MM.1S (cell line): ENCODE data around the gene ACTG1.
A peak's percentile ranks its signal among the peaks of the same experiment; 100 is the strongest.

ENCODE experiments used
- EZH2 ChIP-seq: fragments of 300-600 bp; sonication (generic); optimal IDR thresholded peaks from 2 replicates; pipeline ENCODE3; 2017; ENCODE audit warnings: low read depth, mild to moderate bottlenecking, antibody characterized with exemption, low read length, mixed read lengths
- TF ChIP-seq, protein P1 (sequence below): fragments of 300-600 bp; sonication (generic); IDR thresholded peaks from 2 replicates; pipeline ENCODE4 v1.5.1; 2016; ENCODE audit warnings: antibody characterized with exemption, low read length, mixed read lengths

DNA sequence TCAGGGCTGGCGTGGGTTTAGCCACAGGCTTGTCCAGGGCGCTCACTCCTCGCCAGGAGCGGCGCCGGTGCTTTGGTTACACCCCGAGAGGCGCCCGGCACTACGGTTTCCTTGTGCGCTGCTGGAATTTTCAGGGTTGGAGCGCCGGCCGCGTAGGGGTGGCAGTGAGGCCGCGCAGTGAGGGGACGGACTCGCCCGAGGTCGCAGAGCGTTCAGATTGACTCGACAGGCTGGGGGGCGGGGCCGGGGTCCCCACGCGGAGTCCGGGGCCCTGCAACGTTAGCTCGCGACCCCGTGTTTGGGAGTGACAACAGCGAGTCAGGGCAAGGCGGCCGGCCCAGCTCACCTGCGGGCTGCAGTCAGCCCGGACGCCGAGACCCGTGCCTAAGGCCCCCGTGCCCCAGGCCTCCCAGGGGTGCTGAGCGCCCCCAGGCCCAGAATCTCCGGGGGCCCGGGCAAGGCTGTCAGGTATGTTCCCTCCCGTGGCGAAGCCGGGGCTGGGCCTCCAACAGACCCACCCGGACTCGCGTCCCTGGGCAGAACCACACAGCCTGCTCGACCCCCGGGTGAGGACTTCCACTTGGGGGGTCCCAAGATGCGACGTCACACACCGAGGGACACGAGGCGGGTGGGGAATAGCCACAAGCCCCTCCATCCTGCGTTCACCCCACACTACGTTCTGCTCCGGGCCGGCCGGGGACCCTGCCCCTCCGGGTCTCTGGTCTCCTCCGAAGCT, 1.3 kb upstream of the ACTG1 start:
- TF ChIP-seq, protein P1, sequence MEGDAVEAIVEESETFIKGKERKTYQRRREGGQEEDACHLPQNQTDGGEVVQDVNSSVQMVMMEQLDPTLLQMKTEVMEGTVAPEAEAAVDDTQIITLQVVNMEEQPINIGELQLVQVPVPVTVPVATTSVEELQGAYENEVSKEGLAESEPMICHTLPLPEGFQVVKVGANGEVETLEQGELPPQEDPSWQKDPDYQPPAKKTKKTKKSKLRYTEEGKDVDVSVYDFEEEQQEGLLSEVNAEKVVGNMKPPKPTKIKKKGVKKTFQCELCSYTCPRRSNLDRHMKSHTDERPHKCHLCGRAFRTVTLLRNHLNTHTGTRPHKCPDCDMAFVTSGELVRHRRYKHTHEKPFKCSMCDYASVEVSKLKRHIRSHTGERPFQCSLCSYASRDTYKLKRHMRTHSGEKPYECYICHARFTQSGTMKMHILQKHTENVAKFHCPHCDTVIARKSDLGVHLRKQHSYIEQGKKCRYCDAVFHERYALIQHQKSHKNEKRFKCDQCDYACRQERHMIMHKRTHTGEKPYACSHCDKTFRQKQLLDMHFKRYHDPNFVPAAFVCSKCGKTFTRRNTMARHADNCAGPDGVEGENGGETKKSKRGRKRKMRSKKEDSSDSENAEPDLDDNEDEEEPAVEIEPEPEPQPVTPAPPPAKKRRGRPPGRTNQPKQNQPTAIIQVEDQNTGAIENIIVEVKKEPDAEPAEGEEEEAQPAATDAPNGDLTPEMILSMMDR = 0 out of 2 replicates have a peak, but pooled peaks have one; percentile 3
- TF ChIP-seq EZH2 = no peak
